GM13976 (cell line): ENCODE measurements around the gene RPS13.
"Not testable (repeated sequence)": the region's sequence is repeated elsewhere in the genome, so short reads cannot be mapped to it uniquely, and the experiment has no call there.

Source experiments
- DNase-seq: peaks from one replicate; pipeline ENCODE4 v3.0.0; 2012; ENCODE audit warnings: low spot score
- in situ Hi-C: fragments of 300-500 bp; cut with MboI; formaldehyde crosslinking; loops from one replicate; pipeline ENCODE4 v1.12.0; 2022; ENCODE audit warnings: low sequenced_read_pairs, mixed read lengths, inconsistent platforms; ENCODE audit not compliant: unreplicated experiment
- TF ChIP-seq, protein P1 (sequence below): IDR thresholded peaks from 2 replicates; pipeline ENCODE4 v1.5.1; 2012; ENCODE audit warnings: borderline replicate concordance, mild to moderate bottlenecking; ENCODE audit not compliant: insufficient read depth; ENCODE audit errors: extremely low read depth, missing control alignments, control extremely low read depth

Gene RPS13

DNA sequence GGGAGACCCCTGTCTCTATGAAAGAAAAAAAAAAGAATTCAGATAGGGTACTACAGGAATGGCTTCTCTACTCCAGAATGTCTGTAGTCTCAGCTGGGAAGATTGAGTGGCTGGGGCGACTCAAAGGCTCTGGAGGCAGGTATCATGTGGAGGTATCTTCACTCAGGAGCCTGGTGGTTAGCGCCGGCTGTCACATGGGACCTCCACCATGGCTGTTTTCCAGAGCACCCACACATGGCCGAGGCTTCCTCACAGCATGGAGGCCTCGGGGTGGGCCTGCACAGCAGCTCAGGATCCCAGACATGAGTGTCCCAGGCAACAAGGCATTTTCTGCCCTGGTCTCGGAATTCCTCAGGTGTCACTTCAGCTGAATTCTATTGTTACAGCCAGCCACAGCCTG, 10.1 kb downstream of the RPS13 start:
- DNase-seq, result no peak
- TF ChIP-seq, protein P1, sequence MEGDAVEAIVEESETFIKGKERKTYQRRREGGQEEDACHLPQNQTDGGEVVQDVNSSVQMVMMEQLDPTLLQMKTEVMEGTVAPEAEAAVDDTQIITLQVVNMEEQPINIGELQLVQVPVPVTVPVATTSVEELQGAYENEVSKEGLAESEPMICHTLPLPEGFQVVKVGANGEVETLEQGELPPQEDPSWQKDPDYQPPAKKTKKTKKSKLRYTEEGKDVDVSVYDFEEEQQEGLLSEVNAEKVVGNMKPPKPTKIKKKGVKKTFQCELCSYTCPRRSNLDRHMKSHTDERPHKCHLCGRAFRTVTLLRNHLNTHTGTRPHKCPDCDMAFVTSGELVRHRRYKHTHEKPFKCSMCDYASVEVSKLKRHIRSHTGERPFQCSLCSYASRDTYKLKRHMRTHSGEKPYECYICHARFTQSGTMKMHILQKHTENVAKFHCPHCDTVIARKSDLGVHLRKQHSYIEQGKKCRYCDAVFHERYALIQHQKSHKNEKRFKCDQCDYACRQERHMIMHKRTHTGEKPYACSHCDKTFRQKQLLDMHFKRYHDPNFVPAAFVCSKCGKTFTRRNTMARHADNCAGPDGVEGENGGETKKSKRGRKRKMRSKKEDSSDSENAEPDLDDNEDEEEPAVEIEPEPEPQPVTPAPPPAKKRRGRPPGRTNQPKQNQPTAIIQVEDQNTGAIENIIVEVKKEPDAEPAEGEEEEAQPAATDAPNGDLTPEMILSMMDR, result no peak
- in situ Hi-C loops, result loop anchor here (10.0 kb wide), 3 partner anchors 123 to 283 kb away; no protein-coding TSS in a partner anchor

- TF ChIP-seq, protein P1, result no peak
- DNase-seq, result no peak
- in situ Hi-C loops, result loop anchor here (10.0 kb wide), 3 partner anchors 122 to 282 kb away; no protein-coding TSS in a partner anchor
Observed at GRCh38 chr11:17066691-17067090, 10.8 kb downstream of the RPS13 start.

DNA sequence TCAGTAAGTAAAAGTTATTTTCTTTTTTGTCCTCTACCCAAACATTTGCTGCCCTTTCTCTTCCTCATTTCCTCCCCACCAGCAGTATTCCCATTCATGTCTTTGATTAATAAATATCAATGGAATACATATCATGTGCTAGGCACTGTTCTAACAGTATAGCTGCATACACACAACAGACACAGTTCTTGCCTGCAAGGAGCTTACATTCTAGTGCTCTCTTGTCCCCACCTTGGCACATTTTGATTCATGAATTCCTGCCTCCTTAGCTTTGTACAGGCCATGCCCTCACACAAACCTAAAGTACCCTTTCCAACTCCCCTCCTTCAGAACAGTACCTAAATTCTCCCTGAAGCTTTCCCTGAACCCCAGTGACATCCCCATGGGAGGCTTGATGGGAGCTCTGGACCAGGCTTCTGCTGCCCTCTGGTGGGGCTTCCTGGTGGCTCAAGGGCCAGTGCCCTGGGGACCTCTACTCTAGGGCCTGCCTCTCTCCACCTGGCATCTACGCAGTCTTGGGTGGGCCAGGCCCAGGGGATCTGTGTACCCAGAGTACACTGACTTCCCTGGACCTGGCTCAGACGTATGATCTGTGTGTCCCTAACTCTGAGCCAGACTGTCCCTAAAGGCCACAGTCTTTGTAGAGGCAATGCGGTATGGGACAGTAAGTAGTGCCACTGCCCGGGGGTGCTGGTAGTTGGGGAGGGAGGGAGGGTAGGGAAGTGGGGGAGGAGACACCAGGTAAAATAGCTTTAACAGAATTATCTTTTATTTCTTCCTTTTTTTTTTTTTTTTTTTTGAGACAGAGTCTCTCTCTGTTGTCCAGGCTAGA, 14.1 kb downstream of the RPS13 start:
- TF ChIP-seq, protein P1, result peak; percentile 76
- DNase-seq, result peak; percentile 63
- in situ Hi-C loops, result loop anchor here (10.0 kb wide), 3 partner anchors 119 to 279 kb away; no protein-coding TSS in a partner anchor

- in situ Hi-C loops, DNase-seq: not testable (repeated sequence)
Observed at GRCh38 chr11:17051146-17051545, 26.3 kb downstream of the RPS13 start.

DNA sequence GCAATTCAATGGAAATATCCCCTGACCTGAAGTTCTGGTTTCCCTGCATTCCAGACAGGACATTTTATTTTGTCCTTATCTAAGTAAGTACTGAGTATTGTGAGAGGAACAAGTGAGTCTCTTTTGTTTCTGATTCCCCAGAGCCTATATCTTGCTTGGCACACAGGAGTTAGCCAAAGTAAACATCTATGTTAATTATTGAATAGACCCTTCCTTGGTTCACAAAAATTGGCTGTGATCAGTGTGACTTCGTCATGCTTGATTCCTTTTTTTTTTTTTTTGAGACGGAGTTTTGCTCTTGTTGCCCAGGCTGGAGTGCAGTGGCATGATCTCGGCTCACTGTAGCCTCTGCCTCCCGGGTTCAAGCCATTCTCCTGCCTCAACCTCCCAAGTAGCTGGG, 29.0 kb downstream of the RPS13 start:
- DNase-seq, in situ Hi-C loops: not testable (repeated sequence)

GRCh38 chr11:17046690-17047089, 30.8 kb downstream of the RPS13 start:
- TF ChIP-seq, protein P1, result no peak
- in situ Hi-C loops, result no loop called here
- DNase-seq, result no peak

DNA sequence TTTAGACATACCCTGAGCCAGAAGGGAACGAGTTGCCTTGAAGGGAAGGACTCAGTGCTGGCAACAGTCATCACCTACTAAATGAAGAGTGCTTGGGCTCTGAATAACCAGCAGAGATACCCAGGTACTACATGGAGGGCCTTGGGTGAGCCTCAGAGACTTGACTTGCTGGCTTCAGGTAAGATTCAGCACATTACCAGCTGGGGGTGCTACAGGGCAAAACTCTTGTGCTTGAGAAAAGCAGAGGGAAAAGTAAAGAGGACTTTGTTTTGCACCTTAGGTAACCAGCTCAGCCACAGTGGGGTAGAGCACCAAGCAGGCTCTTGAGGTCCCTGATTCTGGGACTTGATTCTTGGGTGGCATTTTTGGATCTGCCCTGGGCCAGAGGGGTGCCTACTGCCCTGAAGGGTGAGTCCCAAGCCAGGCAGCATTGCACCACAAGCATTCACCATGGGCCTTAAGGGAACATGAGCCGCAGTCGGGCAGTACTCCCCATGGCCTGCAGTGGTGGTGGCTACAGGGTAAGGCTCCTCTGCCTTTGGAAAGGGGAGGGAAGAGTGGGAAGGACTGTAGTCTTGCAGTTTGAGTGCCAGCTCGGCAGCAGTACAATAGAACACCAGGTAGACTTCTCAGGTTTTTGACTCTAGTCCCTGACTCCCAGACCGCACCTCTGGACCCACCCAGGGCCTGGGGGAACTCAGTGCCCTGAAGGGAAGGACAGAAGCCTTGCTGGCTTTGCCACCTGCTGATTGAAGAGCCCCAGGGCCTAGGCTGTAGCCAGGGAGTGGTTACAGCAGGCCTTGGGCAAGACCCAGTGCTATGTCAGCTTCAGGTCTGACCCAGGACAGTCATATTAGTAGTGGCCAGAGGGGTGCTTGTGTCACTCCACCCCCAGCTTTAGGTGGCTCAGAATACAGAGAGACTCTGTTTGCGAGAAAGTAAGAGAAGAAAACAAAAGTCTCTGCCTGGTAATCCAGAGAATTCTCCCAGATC, 40.5 kb downstream of the RPS13 start:
- DNase-seq, result no peak
- in situ Hi-C loops, result no loop called here
- TF ChIP-seq, protein P1, result no peak

DNA sequence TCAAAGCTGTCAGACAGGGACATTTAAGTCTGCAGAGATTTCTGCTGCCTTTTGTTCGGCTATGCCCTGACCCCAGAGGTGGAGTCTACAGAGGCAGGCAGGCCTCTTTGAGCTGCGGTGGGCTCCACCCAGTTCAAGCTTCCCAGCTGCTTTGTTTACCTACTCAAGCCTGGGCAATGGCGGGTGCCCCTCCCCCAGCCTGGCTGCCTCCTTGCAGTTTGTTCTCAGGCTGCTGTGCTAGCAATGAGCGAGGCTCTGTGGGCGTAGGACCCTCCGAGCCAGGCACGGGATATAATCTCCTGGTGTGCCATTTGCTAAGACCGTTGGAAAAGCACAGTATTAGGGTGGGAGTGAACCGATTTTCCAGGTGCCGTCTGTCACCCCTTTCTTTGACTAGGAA, 43.4 kb downstream of the RPS13 start:
- in situ Hi-C loops, DNase-seq: not testable (repeated sequence)
